ENCODE results near the gene PTPRR.

Gene PTPRR

GRCh38 chr12:70721656-70722357 is 198.7 kb downstream of the PTPRR start:
- H3K27ac ChIP-seq: peak overlapping the region in 4 of 21 experiments; percentile 9 to 62 (median 32)
- no peak overlapping the region for H3K4me3 ChIP-seq

GRCh38 chr12:70721216-70721615 is 199.3 kb downstream of the PTPRR start:
- H3K4me3 ChIP-seq: no peak overlapping the region
- peak overlapping the region in 1 of 21 experiments; percentile 62 for H3K27ac ChIP-seq

GRCh38 chr12:70719672-70720420 is 200.7 kb downstream of the PTPRR start:
- Histone ChIP-seq H3K27ac (peak overlapping the region in 2 of 21 experiments; percentile 0 to 45), H3K4me3 (no peak overlapping the region)

GRCh38 chr12:70719071-70719470 is 201.5 kb downstream of the PTPRR start:
- Histone ChIP-seq H3K27ac (peak overlapping the region in 1 of 21 experiments; percentile 0), H3K4me3 (no peak overlapping the region)

GRCh38 chr12:70711831-70712230 is 208.7 kb downstream of the PTPRR start:
- H3K4me3 ChIP-seq: no peak overlapping the region
- H3K27ac ChIP-seq: no peak overlapping the region

- H3K4me3 ChIP-seq: no peak overlapping the region
- H3K27ac ChIP-seq: no peak overlapping the region
Observed at GRCh38 chr12:70709022-70709421, 211.5 kb downstream of the PTPRR start.

- Histone ChIP-seq H3K27ac (no peak overlapping the region), H3K4me3 (no peak overlapping the region)
Observed at GRCh38 chr12:70706611-70707010, 213.9 kb downstream of the PTPRR start.

GRCh38 chr12:70698345-70698744 is 222.2 kb downstream of the PTPRR start:
- H3K27ac ChIP-seq: no peak overlapping the region
- no peak overlapping the region for H3K4me3 ChIP-seq

GRCh38 chr12:70695361-70696023 is 225.0 kb downstream of the PTPRR start:
- no peak overlapping the region for H3K27ac ChIP-seq
- no peak overlapping the region for H3K4me3 ChIP-seq

- Histone ChIP-seq H3K4me3 (no peak overlapping the region), H3K27ac (no peak overlapping the region)
Observed at GRCh38 chr12:70692681-70693288, 227.8 kb downstream of the PTPRR start.

GRCh38 chr12:70691018-70691672 is 229.4 kb downstream of the PTPRR start:
- no peak overlapping the region for H3K4me3 ChIP-seq
- no peak overlapping the region for H3K27ac ChIP-seq

GRCh38 chr12:70686907-70687306 is 233.6 kb downstream of the PTPRR start:
- H3K4me3 ChIP-seq: no peak overlapping the region
- no peak overlapping the region for H3K27ac ChIP-seq

- Histone ChIP-seq H3K4me3 (no peak overlapping the region), H3K27ac (no peak overlapping the region)
Observed at GRCh38 chr12:70686299-70686698, 234.2 kb downstream of the PTPRR start.

- Histone ChIP-seq H3K4me3 (no peak overlapping the region), H3K27ac (no peak overlapping the region)
Observed at GRCh38 chr12:70683976-70684375, 236.6 kb downstream of the PTPRR start.

- no peak overlapping the region for H3K27ac ChIP-seq
- H3K4me3 ChIP-seq: no peak overlapping the region
Observed at GRCh38 chr12:70671698-70672097, 248.8 kb downstream of the PTPRR start.

- H3K27ac ChIP-seq: no peak overlapping the region
- no peak overlapping the region for H3K4me3 ChIP-seq
Observed at GRCh38 chr12:70670948-70671347, 249.6 kb downstream of the PTPRR start.

GRCh38 chr12:70667253-70667652 is 253.3 kb downstream of the PTPRR start:
- Histone ChIP-seq H3K4me3 (no peak overlapping the region), H3K27ac (no peak overlapping the region)

- H3K4me3 ChIP-seq: no peak overlapping the region
- H3K27ac ChIP-seq: no peak overlapping the region
Observed at GRCh38 chr12:70666364-70666763, 254.2 kb downstream of the PTPRR start.

- H3K4me3 ChIP-seq: no peak overlapping the region
Observed at GRCh38 chr12:70664465-70664881, 256.1 kb downstream of the PTPRR start.

GRCh38 chr12:70663838-70664237 is 256.7 kb downstream of the PTPRR start:
- no peak overlapping the region for H3K4me3 ChIP-seq
- peak overlapping the region in 2 of 21 experiments; percentile 14 to 32 for H3K27ac ChIP-seq

More at GRCh38 chr12:70664465-70664881, 256.1 kb downstream of the PTPRR start:
- peak overlapping the region in 2 of 21 experiments; percentile 14 to 32 for H3K27ac ChIP-seq
